ENCODE measurements around the gene PSMA4. TPM values are rescaled to one million over a fixed set of nuclear protein-coding genes. Genes with fewer than 3 reads are reported as not detected.
A peak's percentile ranks its signal among the peaks of the same experiment; 100 is the strongest.

PSMA4 gene
- total RNA-seq, 4 donors from 2014 or later: 99.9 to 191 (median 118) TPM

- Histone ChIP-seq H3K27me3 (peaks cover 15% of the 10 kb centered on the region), H3K27ac (peak overlapping the region in 3 of 4 donors; percentile 70 to 80 (median 75)), H3K4me1 (peaks cover 0 to 20% (median 0%) of the 10 kb centered on the region in 3 donors), H3K9me3 (no peaks in the 10 kb centered on the region), H3K4me3 (peak overlapping the region; percentile 52 to 71), H3K36me3 (no peaks in the 10 kb centered on the region)
- ATAC-seq: no peak
- WGBS, 2 donors (ENCODE audit: low coverage in 1 of 2): 0 to 2% methylated on average over 12 to 18 of the region's 19 CpGs
- no peak for TF ChIP-seq POLR2AphosphoS5 (IDR thresholded peaks at IDR 0.05)
- TF ChIP-seq, protein P1, sequence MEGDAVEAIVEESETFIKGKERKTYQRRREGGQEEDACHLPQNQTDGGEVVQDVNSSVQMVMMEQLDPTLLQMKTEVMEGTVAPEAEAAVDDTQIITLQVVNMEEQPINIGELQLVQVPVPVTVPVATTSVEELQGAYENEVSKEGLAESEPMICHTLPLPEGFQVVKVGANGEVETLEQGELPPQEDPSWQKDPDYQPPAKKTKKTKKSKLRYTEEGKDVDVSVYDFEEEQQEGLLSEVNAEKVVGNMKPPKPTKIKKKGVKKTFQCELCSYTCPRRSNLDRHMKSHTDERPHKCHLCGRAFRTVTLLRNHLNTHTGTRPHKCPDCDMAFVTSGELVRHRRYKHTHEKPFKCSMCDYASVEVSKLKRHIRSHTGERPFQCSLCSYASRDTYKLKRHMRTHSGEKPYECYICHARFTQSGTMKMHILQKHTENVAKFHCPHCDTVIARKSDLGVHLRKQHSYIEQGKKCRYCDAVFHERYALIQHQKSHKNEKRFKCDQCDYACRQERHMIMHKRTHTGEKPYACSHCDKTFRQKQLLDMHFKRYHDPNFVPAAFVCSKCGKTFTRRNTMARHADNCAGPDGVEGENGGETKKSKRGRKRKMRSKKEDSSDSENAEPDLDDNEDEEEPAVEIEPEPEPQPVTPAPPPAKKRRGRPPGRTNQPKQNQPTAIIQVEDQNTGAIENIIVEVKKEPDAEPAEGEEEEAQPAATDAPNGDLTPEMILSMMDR (IDR thresholded peaks at IDR 0.05): peak in 1 of 4 experiments; percentile 21
These were observed 25.9 kb downstream of the PSMA4 start for GRCh38 chr15:78565951-78566774.

DNA sequence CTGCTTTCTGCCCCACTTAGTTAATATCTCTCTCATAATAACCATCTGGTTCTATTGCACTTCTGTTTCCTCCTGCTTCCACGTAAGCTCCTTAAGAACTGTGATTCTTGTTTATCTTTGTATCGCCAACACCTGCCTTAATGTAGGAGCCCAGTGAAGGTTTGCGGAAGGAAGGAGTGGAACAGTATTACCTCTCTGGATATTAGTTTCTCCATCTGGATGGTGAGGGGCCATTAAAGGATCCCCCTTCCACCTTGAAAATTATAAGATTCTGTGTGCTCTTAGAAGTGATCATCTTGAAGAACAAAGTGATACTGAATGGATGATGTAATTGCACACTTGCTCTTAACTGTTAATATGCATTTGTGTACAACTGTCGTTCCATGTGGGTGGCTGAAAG is 27.3 kb downstream of the PSMA4 start:
- TF ChIP-seq POLR2A (IDR thresholded peaks at IDR 0.05): no peak
- no peak for TF ChIP-seq EP300 (IDR thresholded peaks at IDR 0.05)
- H3K9me3 ChIP-seq: no peaks in the 10 kb centered on the region
- no peak for ATAC-seq
- peaks cover 0 to 20% (median 0%) of the 10 kb centered on the region in 3 donors for H3K4me1 ChIP-seq
- H3K27me3 ChIP-seq: peaks cover 15% of the 10 kb centered on the region
- H3K27ac ChIP-seq: no peak overlapping the region
- no peak overlapping the region for H3K4me3 ChIP-seq
- H3K36me3 ChIP-seq: no peaks in the 10 kb centered on the region
- WGBS, 2 donors (ENCODE audit: low coverage in 1 of 2): 66% methylated on average over 3 to 4 of the region's 4 CpGs

DNA sequence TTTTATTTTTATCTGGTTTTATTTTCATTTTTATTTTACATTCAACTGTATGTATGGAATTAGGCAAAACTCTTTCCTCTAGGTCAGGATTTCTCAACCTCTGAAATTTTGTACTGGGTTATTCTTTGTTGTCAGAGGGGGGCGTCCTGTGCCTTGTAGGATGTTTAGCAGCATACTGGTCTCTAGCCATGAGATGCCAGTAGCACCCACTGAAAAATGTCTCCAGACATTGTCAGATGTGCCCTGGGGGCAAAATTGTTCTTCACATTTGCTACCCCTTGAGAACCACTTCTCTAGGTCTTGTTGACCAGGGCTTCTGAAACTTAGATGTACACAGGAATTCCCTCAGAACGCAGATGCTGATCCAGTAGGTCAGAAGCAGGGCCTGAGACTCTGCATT is 30.5 kb downstream of the PSMA4 start:
- Histone ChIP-seq H3K36me3 (no peaks in the 10 kb centered on the region), H3K27me3 (peaks cover 22% of the 10 kb centered on the region), H3K9me3 (no peaks in the 10 kb centered on the region), H3K27ac (no peak overlapping the region), H3K4me3 (no peak overlapping the region), H3K4me1 (peaks cover 0 to 11% (median 0%) of the 10 kb centered on the region in 3 donors)
- WGBS, 2 donors (ENCODE audit: low coverage in 1 of 2): 84 to 100% methylated on average over 2 of the region's 2 CpGs
- ATAC-seq: no peak
- TF ChIP-seq POLR2A (IDR thresholded peaks at IDR 0.05) (no peak), EP300 (IDR thresholded peaks at IDR 0.05) (no peak), POLR2AphosphoS5 (IDR thresholded peaks at IDR 0.05) (no peak)
- TF ChIP-seq, protein P1 (IDR thresholded peaks at IDR 0.05): no peak

- no peaks in the 10 kb centered on the region for H3K9me3 ChIP-seq
- 65 to 74% methylated on average over 4 of the region's 4 CpGs for WGBS, 2 donors (ENCODE audit: low coverage in 1 of 2)
- H3K36me3 ChIP-seq: no peaks in the 10 kb centered on the region
- ATAC-seq: no peak
- no peak overlapping the region for H3K27ac ChIP-seq
- TF ChIP-seq EP300 (IDR thresholded peaks at IDR 0.05) (no peak), POLR2A (IDR thresholded peaks at IDR 0.05) (no peak)
- peaks cover 22% of the 10 kb centered on the region for H3K27me3 ChIP-seq
- H3K4me3 ChIP-seq: no peak overlapping the region
- H3K4me1 ChIP-seq: peaks cover 0 to 4% (median 0%) of the 10 kb centered on the region in 3 donors
These were observed 31.1 kb downstream of the PSMA4 start for GRCh38 chr15:78571382-78571781.

DNA sequence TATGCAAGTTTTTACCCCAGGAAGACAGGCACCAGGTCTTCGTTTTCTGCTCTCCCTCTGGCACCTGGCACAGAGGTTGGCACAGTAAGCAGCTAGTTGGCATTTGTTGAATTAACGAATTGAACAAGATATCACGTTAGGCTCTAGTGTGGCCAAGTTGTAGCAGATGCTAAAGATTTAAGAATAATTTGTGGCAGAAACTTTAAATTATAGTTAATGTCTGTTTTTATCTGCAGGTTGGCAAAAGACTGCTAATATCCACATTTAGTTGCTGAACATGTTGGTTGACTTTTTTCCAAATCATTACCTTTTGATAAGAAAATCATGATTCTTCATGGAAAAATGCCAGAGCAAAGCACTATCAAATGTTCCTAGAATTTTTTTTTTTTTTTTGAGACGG is 33.2 kb downstream of the PSMA4 start:
- no peak for ATAC-seq
- WGBS, 2 donors (ENCODE audit: low coverage in 1 of 2): 65 to 70% methylated on average over 4 of the region's 4 CpGs
- Histone ChIP-seq H3K4me1 (no peaks in the 10 kb centered on the region), H3K9me3 (no peaks in the 10 kb centered on the region), H3K27me3 (peaks cover 22% of the 10 kb centered on the region), H3K36me3 (no peaks in the 10 kb centered on the region), H3K4me3 (no peak overlapping the region), H3K27ac (no peak overlapping the region)
- TF ChIP-seq POLR2AphosphoS5 (IDR thresholded peaks at IDR 0.05) (no peak), EP300 (IDR thresholded peaks at IDR 0.05) (no peak)
- TF ChIP-seq, protein P1 (IDR thresholded peaks at IDR 0.05): no peak

- H3K4me3 ChIP-seq: no peak overlapping the region
- H3K4me1 ChIP-seq: no peaks in the 10 kb centered on the region
- no peak for ATAC-seq
- TF ChIP-seq POLR2A (IDR thresholded peaks at IDR 0.05) (no peak), POLR2AphosphoS5 (IDR thresholded peaks at IDR 0.05) (no peak), EP300 (IDR thresholded peaks at IDR 0.05) (no peak)
- TF ChIP-seq, protein P1 (IDR thresholded peaks at IDR 0.05): no peak
- no peaks in the 10 kb centered on the region for H3K9me3 ChIP-seq
- H3K27me3 ChIP-seq: peaks cover 14% of the 10 kb centered on the region
- WGBS, 2 donors (ENCODE audit: low coverage in 1 of 2): 100% methylated on average over 1 of the region's 1 CpG; no CpG with 5 or more reads in 1 of the 2 donors
- no peaks in the 10 kb centered on the region for H3K36me3 ChIP-seq
- H3K27ac ChIP-seq: no peak overlapping the region
These were observed 34.7 kb downstream of the PSMA4 start for GRCh38 chr15:78574944-78575343.

All from gastroesophageal sphincter (tissue), 4 donors.